Activated naive CD4-positive, alpha-beta T cell treated with anti-CD3 and anti-CD28 coated beads for 36 hours (primary cell): ENCODE data around the gene BMF. TPM values are rescaled to one million over a fixed set of nuclear protein-coding genes. Genes with fewer than 3 reads are reported as not detected.
A peak's percentile ranks its signal among the peaks of the same experiment; 100 is the strongest.
"Not testable (repeated sequence)": the region's sequence is repeated elsewhere in the genome, so short reads cannot be mapped to it uniquely, and the experiment has no call there.

Experiments
- CTCF ChIA-PET: fragments of 350-600 bp; sonication (Branson Sonifier 250); formaldehyde crosslinking; loops from one replicate; lab custom pipeline; 2021; ENCODE audit warnings: antibody characterized with exemption; lab: Charles Lee
- DNase-seq: peaks from one replicate; pipeline ENCODE4 v3.0.0-alpha.2; 2020
- H3K27ac Mint-ChIP-seq: one replicate; pipeline ENCODE4 v1.8.0; 2021; ENCODE audit warnings: mild to moderate bottlenecking, mixed read lengths
- H3K27me3 Mint-ChIP-seq: one replicate; pipeline ENCODE4 v1.8.0; 2021; ENCODE audit warnings: low read depth, mixed read lengths
- H3K36me3 Mint-ChIP-seq: one replicate; pipeline ENCODE4 v1.8.0; 2021; ENCODE audit warnings: low read depth, mixed read lengths
- H3K4me1 Mint-ChIP-seq: one replicate; pipeline ENCODE4 v1.8.0; 2021; ENCODE audit warnings: low read depth, mixed read lengths
- H3K4me3 Mint-ChIP-seq: one replicate; pipeline ENCODE4 v1.8.0; 2021; ENCODE audit warnings: mild to moderate bottlenecking, moderate library complexity, mixed read lengths
- H3K9me3 Mint-ChIP-seq: one replicate; pipeline ENCODE4 v1.8.0; 2021; ENCODE audit warnings: mixed read lengths
- intact Hi-C: fragments of 100-400 bp; cut with micrococcal nuclease; formaldehyde crosslinking; loops from one replicate; pipeline ENCODE4 v1.15.1; 2023
- total RNA-seq, 2 experiments: library from RNA; stranded (reverse); gene quantifications; one replicate each; pipeline ENCODE4 v1.2.3, GENCODE V29; 2021

BMF gene
- total RNA-seq, 2 experiments from 2014 or later: 9.4 to 10.3 TPM

DNA sequence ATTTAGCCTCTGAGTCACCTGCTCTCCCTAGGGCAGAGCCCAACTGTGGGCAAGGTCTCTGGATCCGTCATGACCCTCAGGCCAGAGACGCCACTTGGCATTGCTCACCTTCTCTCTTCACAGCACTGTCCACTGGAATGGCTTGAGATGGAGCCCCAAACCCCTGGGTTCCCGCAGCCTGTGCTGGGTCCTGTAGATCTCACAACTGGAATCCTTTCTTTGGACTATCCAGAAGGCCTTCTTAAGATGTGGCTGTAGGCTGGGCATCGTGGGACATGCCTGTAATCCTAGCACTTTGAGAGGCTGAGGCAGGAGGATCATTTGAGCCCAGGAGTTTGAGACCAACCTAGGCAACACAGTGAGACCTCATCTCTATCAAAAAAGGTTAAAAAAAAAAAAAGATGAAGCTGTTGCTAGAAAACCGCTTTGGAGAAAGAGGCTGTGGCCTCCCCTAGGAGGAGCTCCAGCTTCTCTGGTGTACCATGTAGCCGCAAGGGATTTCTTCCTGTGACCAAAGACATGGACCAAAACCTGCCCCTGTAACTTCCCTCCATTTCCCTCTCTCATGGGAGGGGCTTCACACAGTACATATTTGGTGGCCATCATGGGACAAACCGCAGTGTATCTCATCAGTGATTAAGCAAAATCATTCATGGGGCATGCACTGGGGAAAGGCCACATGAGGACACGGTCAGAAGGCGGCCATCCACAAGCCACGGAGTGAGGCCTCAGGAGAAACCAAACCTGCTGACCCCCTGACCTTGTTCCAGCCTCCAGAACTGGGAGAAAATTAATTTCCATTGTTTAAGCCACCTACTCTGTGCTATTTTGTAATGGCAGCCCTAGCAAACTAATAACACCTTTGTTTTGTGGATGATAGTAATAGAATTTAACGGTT, 28.9 kb upstream of the BMF start:
- no peaks in the 10 kb centered on the region for H3K36me3 Mint-ChIP-seq
- no peak for DNase-seq
- CTCF ChIA-PET: no interaction called here
- H3K4me1 Mint-ChIP-seq: no peaks in the 10 kb centered on the region
- no peaks in the 10 kb centered on the region for H3K27me3 Mint-ChIP-seq
- intact Hi-C loops: no loop called here
- H3K9me3 Mint-ChIP-seq: no peaks in the 10 kb centered on the region
- no peak overlapping the region for H3K27ac Mint-ChIP-seq
- H3K4me3 Mint-ChIP-seq: no peak overlapping the region

DNA sequence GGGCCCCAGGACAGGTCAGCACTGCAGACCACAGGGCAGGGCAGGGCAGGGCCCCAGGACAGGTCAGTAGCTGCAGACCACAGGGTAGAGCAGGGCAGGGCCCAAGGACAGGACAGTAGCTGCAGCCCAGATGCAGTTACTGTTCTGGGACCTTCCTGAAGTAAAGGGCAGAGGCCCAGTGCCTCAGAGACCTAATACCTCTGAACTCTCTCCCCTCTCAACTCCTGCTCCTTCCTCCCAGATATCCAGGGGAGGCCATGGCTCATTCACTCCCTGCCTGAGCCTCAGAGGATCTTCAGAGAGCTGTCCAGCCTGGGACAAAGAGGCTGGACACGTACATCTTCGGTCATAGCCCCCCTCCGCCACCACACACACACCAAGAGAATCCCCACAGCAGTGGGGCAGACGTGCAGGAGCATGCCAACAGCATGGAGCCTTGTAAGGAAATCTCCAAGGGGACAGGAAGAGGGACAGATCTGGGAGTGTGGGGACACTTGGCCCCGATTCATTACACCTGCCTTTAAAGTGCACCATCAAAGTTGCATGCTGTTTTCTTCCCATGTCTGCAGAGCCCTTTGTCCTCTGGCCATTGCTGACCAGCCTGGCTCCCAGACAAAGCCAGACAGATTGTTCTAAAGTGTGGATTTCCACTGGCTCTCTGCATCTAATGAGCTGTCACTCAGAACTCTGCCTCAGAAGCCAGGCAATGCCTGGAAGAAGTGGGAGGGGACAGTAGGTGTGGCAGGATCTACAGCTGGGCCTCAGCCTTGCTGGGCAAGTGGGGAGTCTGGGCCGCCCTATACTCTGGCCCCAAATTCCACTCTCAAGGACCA, 28.0 kb upstream of the BMF start:
- H3K9me3 Mint-ChIP-seq: no peaks in the 10 kb centered on the region
- DNase-seq: no peak
- H3K27me3 Mint-ChIP-seq: no peaks in the 10 kb centered on the region
- no peak overlapping the region for H3K27ac Mint-ChIP-seq
- H3K4me3 Mint-ChIP-seq: no peak overlapping the region
- intact Hi-C loops: no loop called here
- no peaks in the 10 kb centered on the region for H3K4me1 Mint-ChIP-seq
- CTCF ChIA-PET: no interaction called here
- no peaks in the 10 kb centered on the region for H3K36me3 Mint-ChIP-seq

DNA sequence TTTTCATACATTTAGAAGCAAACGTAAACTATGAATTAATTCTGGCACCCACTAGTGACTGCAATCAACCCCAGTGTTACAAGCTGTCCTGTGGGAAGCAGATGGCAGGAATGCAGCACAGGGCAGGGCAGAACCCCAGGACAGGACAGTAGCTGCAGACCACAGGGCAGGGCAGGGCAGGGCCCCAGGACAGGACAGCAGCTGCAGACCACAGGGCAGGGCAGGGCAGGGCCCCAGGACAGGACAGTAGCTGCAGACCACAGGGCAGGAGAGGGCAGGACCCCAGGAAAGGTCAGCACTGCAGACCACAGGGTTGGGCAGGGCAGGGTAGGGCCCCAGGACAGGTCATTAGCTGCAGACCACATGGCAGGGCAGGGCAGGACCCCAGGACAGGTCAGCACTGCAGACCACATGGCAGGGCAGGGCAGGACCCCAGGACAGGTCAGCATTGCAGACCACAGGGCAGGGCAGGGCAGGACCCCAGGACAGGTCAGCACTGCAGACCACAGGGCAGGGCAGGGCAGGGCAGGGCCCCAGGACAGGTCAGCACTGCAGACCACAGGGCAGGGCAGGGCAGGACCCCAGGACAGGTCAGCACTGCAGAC, 27.3 kb upstream of the BMF start:
- H3K27me3 Mint-ChIP-seq, CTCF ChIA-PET, DNase-seq, H3K4me3 Mint-ChIP-seq, intact Hi-C loops, H3K36me3 Mint-ChIP-seq, H3K27ac Mint-ChIP-seq, H3K9me3 Mint-ChIP-seq, H3K4me1 Mint-ChIP-seq: not testable (repeated sequence)

DNA sequence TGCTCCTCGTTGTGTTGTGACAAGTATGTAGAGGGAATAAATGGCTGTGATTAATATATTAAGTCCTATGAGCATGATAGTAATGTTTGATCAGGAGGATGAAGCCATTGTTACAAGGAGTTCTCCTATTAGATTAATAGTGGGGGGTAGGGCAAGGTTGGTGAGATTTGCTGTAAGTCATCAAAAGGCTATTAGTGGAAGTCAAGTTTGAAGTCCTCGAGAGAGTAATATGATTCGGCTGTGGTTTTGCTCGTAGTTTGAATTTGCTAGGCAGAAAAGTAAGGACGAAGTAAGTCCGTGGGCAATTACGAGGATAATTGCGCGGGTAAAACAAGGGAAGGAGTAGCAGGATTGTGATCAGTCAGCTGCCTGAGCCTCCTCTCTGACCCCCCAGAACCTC, 26.2 kb upstream of the BMF start:
- intact Hi-C loops: no loop called here
- DNase-seq: no peak
- Mint-ChIP-seq H3K27ac (no peak overlapping the region), H3K27me3 (no peaks in the 10 kb centered on the region), H3K9me3 (no peaks in the 10 kb centered on the region), H3K4me1 (no peaks in the 10 kb centered on the region), H3K36me3 (no peaks in the 10 kb centered on the region), H3K4me3 (no peak overlapping the region)
- CTCF ChIA-PET: interaction anchor here (1.0 kb wide), 1 partner anchor 11 kb away, joined by 3 read pairs; no protein-coding TSS in a partner anchor

DNA sequence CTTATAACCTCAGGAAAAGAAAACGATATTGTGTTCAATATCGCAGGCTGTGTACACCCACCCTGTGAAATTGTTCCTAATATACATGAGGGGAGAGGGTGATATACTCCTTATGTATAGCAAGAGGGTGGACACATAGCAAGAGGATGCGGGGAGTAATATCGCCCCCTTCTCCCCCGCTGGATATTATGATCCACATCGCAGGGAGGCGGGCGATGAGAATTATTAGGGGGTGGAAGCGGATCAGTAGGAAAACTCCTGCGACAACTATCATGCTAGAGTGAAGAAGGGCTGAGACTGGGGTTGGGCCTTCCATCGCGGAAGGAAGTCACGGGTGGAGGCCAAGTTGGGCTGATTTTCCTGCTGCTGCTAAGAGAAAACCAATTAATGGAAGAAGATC, 24.9 kb upstream of the BMF start:
- Mint-ChIP-seq H3K27ac (no peak overlapping the region), H3K27me3 (no peaks in the 10 kb centered on the region), H3K4me3 (no peak overlapping the region), H3K36me3 (no peaks in the 10 kb centered on the region), H3K9me3 (no peaks in the 10 kb centered on the region), H3K4me1 (no peaks in the 10 kb centered on the region)
- DNase-seq: no peak
- CTCF ChIA-PET: no interaction called here
- intact Hi-C loops: no loop called here

DNA sequence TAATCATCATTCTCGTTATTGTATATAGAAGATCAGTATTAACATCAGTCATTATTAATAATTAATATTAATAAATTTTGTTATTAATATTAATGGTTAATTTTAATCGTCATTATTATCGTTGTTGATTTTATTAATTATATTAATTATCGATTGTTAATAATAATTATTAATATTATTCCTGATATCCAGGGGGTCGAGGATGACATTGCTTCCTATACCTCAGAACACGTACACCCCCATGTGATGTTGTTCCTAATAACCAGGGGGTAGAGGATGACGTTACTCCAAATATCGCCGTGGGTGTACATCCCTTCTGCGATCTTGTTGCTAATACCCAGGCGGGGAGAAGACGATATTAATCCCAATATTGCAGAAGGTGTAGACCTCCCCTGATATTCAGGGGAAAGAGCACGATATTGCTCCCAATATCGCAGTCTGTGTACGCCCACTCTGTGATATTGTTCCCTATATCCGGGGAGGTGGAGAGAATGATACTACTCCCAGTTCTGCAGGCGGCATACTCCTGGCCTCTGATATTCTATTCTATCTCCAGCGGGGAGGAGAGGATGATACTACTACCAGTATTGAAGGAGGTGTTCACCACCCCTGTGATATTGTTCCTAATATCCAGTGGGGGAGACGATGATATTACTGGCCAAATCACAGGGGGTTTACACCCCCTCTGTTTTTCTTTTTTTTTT, 22.3 kb upstream of the BMF start:
- Mint-ChIP-seq H3K9me3 (no peaks in the 10 kb centered on the region), H3K27ac (no peak overlapping the region), H3K36me3 (no peaks in the 10 kb centered on the region), H3K4me1 (no peaks in the 10 kb centered on the region), H3K4me3 (no peak overlapping the region), H3K27me3 (no peaks in the 10 kb centered on the region)
- CTCF ChIA-PET: no interaction called here
- DNase-seq: no peak
- intact Hi-C loops: no loop called here

- CTCF ChIA-PET: no interaction called here
- H3K4me3 Mint-ChIP-seq: no peak overlapping the region
- H3K9me3 Mint-ChIP-seq: no peaks in the 10 kb centered on the region
These were observed 21.4 kb upstream of the BMF start for GRCh38 chr15:40130118-40130517.

DNA sequence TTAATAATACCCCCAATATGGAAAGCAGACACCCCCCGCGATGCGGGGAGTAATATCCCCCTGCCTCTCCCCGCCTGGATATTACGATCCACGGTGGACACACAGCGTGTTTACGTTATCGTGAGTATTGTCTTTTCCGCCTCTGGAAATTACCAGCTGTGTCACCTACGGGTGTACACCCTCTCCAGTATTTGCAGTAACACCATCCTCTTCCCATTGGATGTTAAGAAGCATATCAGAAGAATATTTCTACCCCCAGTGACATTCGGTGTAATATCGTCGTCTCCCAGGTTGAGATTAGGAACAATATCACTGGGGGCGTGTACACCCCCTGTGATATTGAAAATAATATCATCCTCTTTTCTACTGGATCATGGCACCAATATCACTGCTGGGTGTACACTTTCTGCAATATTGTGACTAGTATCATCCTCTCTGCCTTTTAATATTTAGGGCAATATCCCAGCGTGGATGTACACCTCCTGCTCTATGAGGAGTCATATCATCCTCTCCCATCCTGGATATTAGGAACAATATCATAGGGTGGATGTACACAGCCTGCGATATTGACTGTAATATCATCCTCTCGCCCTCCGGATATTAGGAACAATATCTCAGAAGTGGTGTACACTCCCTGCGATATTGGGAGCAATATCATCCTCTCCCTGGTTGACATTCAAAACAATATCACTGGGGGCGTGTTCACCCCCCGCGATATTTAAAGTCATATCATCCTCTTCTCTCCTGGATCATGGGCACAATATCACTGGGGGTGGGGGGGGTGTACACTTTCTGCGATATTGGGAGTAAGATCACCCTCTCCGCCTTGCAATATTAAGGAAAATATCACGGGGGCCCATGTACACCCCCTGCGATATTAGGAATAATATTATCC, 20.3 kb upstream of the BMF start:
- Mint-ChIP-seq H3K27ac (no peak overlapping the region), H3K36me3 (no peaks in the 10 kb centered on the region), H3K27me3 (no peaks in the 10 kb centered on the region), H3K4me3 (no peak overlapping the region), H3K9me3 (no peaks in the 10 kb centered on the region), H3K4me1 (no peaks in the 10 kb centered on the region)
- CTCF ChIA-PET: interaction anchor here (0.6 kb wide), 1 partner anchor 83 kb away, joined by 3 read pairs; no protein-coding TSS in a partner anchor
- intact Hi-C loops: loop anchor here (2.0 kb wide), 2 partner anchors 32 kb away; partner anchors contain the start of gene BUB1B
- peak; percentile 45 for DNase-seq

More at GRCh38 chr15:40130118-40130517, 21.4 kb upstream of the BMF start:
- Mint-ChIP-seq H3K36me3 (no peaks in the 10 kb centered on the region), H3K27ac (no peak overlapping the region), H3K4me1 (no peaks in the 10 kb centered on the region), H3K27me3 (no peaks in the 10 kb centered on the region)
- DNase-seq: no peak
- intact Hi-C loops: no loop called here

GRCh38 chr15:40125950-40126349, 17.3 kb upstream of the BMF start:
- H3K36me3 Mint-ChIP-seq: no peaks in the 10 kb centered on the region
- no peak overlapping the region for H3K27ac Mint-ChIP-seq
- H3K4me1 Mint-ChIP-seq: no peaks in the 10 kb centered on the region
- DNase-seq: no peak
- CTCF ChIA-PET: no interaction called here
- intact Hi-C loops: no loop called here
- no peaks in the 10 kb centered on the region for H3K9me3 Mint-ChIP-seq
- no peak overlapping the region for H3K4me3 Mint-ChIP-seq
- H3K27me3 Mint-ChIP-seq: no peaks in the 10 kb centered on the region

- H3K36me3 Mint-ChIP-seq, H3K4me1 Mint-ChIP-seq, H3K4me3 Mint-ChIP-seq, H3K9me3 Mint-ChIP-seq, H3K27me3 Mint-ChIP-seq, DNase-seq, H3K27ac Mint-ChIP-seq, intact Hi-C loops: not testable (repeated sequence)
- CTCF ChIA-PET: interaction anchor here (0.8 to 1.1 kb wide), 3 partner anchors 10 to 79 kb away, joined by 3 read pairs; no protein-coding TSS in a partner anchor
These were observed 16.2 kb upstream of the BMF start for GRCh38 chr15:40124807-40125285.

- H3K4me1 Mint-ChIP-seq, H3K27me3 Mint-ChIP-seq, DNase-seq, intact Hi-C loops, H3K36me3 Mint-ChIP-seq, H3K27ac Mint-ChIP-seq, H3K9me3 Mint-ChIP-seq, H3K4me3 Mint-ChIP-seq: not testable (repeated sequence)
- CTCF ChIA-PET: interaction anchor here (0.8 to 1.3 kb wide), 4 partner anchors 11 to 79 kb away, joined by 3 to 5 read pairs (median 3); no protein-coding TSS in a partner anchor
These were observed 15.7 kb upstream of the BMF start for GRCh38 chr15:40124333-40124732.
